ENCODE measurements around the gene TRABD.
"Not testable (repeated sequence)": the region's sequence is repeated elsewhere in the genome, so short reads cannot be mapped to it uniquely, and the experiment has no call there.

DNA sequence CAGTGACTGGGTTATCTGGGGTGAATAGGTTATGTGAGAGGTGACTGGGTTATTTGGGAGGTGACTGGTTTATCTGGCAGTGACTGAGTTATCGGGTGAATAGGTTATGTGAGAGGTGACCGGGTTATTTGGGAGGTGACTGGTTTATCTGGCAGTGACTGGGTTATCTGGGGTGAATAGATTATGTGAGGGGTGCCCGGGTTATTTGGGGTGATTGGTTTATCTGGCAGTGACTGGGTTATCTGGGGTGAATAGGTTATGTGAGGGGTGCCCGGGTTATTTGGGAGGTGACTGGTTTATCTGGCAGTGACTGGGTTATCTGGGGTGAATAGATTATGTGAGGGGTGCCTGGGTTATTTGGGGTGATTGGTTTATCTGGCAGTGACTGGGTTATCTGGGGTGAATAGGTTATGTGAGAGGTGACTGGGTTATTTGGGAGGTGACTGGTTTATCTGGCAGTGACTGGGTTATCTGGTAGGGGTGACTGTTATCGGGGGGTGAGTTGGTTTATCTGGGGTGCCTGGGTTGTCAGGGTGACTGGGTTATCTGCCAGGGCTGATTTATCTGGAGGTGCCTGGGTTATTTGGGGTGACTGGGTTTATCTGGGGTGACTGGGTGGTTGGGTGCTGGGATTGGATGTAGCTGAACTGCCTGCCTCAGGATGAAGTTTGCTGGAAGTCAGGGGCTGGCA is 17.1 kb upstream of the TRABD start:
- not testable (repeated sequence) for TF ChIP-seq POLR2AphosphoS5 (IDR thresholded peaks at IDR 0.05); POLR2A (IDR thresholded peaks at IDR 0.05; ENCODE audit: low read depth)

Measured in esophagus muscularis mucosa (tissue), 2 donors.